Measurements from ENCODE around the gene LIPK.

DNA sequence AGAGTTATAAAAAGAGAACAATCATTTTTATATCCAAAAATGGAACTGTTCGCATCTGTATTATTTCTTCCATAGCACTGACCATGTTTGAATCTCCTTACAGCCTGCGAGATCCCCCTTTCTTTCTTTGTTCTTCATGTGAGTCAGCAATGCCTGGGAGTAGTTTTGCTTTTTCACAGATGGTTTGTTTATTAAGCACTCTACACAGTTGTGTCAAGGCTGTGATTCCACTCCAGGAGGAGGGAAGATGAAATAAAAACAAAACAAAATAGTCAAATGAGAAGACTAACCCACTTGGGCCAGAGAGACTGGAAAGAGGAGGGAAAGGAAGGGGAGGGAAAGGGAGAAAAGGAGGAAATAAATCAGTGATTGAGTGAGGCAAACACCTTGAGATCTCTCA is 34.0 kb upstream of the LIPK start:
- no peak for TF ChIP-seq POLR2A (IDR thresholded peaks at IDR 0.05)
- TF ChIP-seq, protein P1, sequence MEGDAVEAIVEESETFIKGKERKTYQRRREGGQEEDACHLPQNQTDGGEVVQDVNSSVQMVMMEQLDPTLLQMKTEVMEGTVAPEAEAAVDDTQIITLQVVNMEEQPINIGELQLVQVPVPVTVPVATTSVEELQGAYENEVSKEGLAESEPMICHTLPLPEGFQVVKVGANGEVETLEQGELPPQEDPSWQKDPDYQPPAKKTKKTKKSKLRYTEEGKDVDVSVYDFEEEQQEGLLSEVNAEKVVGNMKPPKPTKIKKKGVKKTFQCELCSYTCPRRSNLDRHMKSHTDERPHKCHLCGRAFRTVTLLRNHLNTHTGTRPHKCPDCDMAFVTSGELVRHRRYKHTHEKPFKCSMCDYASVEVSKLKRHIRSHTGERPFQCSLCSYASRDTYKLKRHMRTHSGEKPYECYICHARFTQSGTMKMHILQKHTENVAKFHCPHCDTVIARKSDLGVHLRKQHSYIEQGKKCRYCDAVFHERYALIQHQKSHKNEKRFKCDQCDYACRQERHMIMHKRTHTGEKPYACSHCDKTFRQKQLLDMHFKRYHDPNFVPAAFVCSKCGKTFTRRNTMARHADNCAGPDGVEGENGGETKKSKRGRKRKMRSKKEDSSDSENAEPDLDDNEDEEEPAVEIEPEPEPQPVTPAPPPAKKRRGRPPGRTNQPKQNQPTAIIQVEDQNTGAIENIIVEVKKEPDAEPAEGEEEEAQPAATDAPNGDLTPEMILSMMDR (IDR thresholded peaks at IDR 0.05), result no peak
